ENCODE results near the gene VAT1. TPM values are rescaled to one million over a fixed set of nuclear protein-coding genes. Genes with fewer than 3 reads are reported as not detected.

The VAT1 gene
- total and polyA plus RNA-seq, 9 of the 15 experiments (the other 6 are each of a cell fraction or from before 2014, with no cell fraction given): 29.4 to 153 (median 66.7) TPM

GRCh38 chr17:42997984-42998938 is 23.9 kb downstream of the VAT1 start, which contains the start of gene RPL27 (continued):
- peak in 1 of 2 experiments; percentile 82 for TF ChIP-seq AFF1 (IDR thresholded peaks at IDR 0.05; ENCODE audit: low read depth in 1 of 2, partially characterized antibody in 2 of 2)
- no peak for TF ChIP-seq U2AF1 (optimal IDR thresholded peaks at IDR 0.05; ENCODE audit: low read depth, low read length)
- TF ChIP-seq CBFB (CRISPR knock-in tag; IDR thresholded peaks at IDR 0.05): no peak
- TF ChIP-seq HNRNPL (IDR thresholded peaks at IDR 0.05; ENCODE audit: low read depth, low read length): no peak
- no peak for TF ChIP-seq ZC3H8 (IDR thresholded peaks at IDR 0.05)
- TF ChIP-seq ZNF197 (CRISPR knock-in tag; IDR thresholded peaks at IDR 0.05; ENCODE audit: low read depth): no peak
- no peak for TF ChIP-seq BACH1 (tag; IDR thresholded peaks at IDR 0.05)
- TF ChIP-seq SRSF7 (optimal IDR thresholded peaks at IDR 0.05; ENCODE audit: low read depth, low read length): no peak
- peak; percentile 58 to 72 for TF ChIP-seq RAD21 (CRISPR knock-in tag; conservative IDR thresholded peaks at IDR 0.05 in 1 of 2, IDR thresholded peaks at IDR 0.05 in 1 of 2)
- no peak for TF ChIP-seq PTTG1 (tag; IDR thresholded peaks at IDR 0.05; ENCODE audit: low read depth)
- TF ChIP-seq TAF15 (IDR thresholded peaks at IDR 0.05; ENCODE audit: low read depth, low read length): no peak
- TF ChIP-seq TFAP4 (CRISPR knock-in tag; IDR thresholded peaks at IDR 0.05; ENCODE audit: borderline replicate concordance): peak; percentile 92
- TF ChIP-seq KLF1 (tag; IDR thresholded peaks at IDR 0.05): peak; percentile 96
- peak in 1 of 3 experiments; percentile 66 for TF ChIP-seq YY1 (IDR thresholded peaks at IDR 0.05; ENCODE audit: borderline replicate concordance in 1 of 3, control insufficient read depth in 1 of 3, extremely low read depth in 1 of 3, insufficient read depth in 3 of 3, insufficient read length in 1 of 3, insufficient replicate concordance in 2 of 3, low read depth in 1 of 3, low read length in 2 of 3)
- TF ChIP-seq RBM22 (IDR thresholded peaks at IDR 0.05; ENCODE audit: low read depth, low read length, poor library complexity, severe bottlenecking): peak; percentile 73
- no peak for TF ChIP-seq HDAC6 (IDR thresholded peaks at IDR 0.05; ENCODE audit: low read depth, low read length)
- no peak for TF ChIP-seq ZNF133 (CRISPR knock-in tag; IDR thresholded peaks at IDR 0.05)
- peak; percentile 94; the same call in 1 of the 2 replicates for TF ChIP-seq CCAR2 (IDR thresholded peaks at IDR 0.05; ENCODE audit: low read depth, low read length)
- peak; percentile 82 for TF ChIP-seq PML (IDR thresholded peaks at IDR 0.05; ENCODE audit: low read length)
- TF ChIP-seq ZNF232 (CRISPR knock-in tag; IDR thresholded peaks at IDR 0.05): no peak

Data from K562 (cell line).